ENCODE measurements around the gene PLAC9.
"Not testable (repeated sequence)": the region's sequence is repeated elsewhere in the genome, so short reads cannot be mapped to it uniquely, and the experiment has no call there.

PLAC9 gene, protein sequence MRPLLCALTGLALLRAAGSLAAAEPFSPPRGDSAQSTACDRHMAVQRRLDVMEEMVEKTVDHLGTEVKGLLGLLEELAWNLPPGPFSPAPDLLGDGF

DNA sequence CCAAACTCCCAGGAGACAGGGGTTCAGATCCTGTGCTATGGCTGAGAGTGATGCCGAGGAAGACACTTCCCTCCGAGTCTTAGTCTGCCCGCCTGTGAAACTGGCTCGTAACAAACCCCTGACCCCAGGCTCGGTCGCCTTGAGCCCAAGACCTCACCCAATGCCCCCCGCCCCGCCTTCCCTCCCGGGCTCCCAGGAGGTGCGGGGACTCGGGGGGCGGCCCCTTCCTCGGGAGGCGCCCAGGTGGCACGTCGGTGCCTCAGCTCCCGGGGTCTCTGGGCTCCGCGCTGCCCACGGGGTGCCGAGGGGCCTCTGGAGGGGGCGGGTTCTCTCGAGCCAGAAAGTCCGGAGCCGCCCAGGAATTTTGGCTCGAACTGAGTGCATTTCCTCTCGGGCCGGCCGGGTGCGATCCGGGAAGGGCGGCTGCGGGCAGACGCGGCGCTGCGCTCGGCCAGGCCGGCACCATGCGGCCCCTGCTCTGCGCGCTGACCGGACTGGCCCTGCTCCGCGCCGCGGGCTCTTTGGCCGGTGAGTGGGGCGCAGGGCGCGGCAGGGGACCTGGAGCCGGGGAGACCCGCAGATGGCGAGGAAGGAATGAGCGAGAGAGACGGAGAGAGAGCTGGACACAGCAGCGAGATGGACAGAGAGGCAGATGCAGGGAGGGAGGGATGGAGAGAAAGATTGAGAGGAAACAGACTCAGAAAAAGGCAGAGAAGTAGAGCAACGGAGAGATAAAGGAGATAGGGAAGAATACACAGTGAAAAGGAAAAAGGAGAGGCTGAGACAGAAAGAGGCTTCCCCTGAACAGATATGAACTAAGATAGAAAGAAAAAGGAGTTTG lies at the start of gene PLAC9:
Gene PLAC9 (plus strand): TSS at position 432 of the 841 bp plus-strand sequence. CDS start 33 bp downstream, at position 465.
- DNase-seq = no peak

DNA sequence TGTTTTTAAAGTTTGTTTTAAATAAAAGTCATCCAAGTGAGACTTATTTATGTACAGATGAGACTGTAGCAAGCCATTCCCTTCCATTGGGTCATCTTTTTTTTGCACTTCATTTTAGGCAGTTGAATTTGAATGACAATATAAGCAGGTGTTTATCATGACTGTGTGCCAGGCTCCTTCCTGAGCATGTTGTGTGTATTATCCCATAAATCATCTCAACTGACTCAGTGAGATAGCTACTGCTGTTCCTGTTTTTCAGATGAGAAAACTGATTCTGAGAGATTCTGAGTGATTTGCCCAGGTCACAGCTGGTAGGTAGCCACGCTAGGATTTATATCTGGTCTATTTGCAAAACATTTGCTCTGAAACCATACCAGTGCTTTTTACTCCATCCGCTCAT lies 42.4 kb upstream of the PLAC9 start:
- peak; percentile 89 for DNase-seq

DNA sequence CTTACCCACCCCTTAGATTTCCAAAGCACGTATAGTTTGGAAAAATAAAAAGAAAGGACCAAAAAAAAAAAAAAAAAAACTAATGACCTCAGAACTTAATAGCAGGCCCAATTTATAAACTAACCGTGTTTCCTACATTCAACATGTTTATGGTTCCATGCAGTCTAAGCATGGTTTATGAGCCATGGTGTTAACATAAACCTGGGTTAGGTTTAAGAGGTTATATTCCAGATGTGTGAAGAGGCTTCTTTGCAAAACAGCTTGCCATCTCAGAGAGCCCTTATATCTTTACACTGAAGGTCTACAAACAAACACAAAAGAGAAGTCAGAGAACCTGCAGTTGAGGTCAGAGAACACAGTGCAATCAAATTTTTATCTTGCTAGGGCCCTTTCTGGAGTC lies 38.3 kb upstream of the PLAC9 start:
- DNase-seq = no peak

DNA sequence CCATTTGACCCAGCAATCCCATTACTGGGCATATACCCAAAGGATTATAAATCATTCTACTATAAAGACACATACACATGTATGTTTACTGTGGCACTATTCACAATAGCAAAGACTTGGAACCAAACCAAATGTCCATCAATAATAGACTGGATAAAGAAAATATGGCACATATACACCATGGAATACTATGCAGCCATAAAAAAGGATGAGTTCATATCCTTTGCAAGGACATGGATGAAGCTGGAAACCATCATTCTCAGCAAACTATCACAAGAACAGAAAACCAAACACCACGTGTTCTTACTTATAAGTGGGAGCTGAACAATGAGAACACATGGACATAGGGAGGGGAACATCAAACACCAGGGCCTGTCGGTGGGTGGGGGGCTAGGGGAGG lies 34.3 kb upstream of the PLAC9 start:
- not testable (repeated sequence) for DNase-seq

DNA sequence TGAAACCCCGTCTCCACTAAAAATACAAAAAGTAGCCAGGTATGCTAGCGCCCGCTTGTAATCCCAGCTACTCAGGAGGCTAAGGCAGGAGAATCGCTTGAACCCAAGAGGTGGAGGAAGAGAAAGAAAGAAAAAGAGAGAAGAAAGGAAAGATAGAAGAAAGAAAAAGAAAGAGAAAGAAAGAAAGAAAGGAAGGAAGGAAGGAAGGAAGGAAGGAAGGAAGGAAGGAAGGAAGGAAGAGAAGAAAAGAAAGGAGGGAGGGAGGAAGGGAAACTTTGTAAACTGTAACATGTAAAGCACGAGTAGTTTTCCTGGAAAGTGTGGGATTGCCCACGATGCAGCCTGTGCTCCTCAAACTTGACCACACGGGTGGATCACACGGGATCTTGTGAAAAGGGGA lies 33.2 kb upstream of the PLAC9 start:
- DNase-seq = not testable (repeated sequence)

DNA sequence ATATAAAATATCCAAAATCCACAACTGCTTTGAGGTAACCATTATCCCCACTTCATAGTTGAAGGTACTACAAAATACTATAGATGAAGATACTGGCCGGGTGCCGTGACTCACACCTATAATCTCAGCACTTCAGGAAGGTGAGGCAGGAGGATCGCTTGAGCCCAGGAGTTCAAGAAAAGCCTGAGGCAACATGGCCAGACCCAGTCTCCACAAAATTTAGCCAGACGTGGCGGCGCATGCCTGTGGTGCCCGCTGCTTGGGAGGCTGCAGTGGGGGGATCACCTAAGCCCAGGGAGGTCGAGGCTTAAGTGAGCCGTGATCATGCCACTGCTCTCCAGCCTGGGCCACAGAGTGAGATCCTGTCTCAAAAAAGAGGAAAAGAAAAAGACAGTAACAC lies 32.4 kb upstream of the PLAC9 start:
- DNase-seq = no peak

GRCh38 chr10:80100861-80101695 lies 31.5 kb upstream of the PLAC9 start:
- DNase-seq = peak; percentile 72

DNA sequence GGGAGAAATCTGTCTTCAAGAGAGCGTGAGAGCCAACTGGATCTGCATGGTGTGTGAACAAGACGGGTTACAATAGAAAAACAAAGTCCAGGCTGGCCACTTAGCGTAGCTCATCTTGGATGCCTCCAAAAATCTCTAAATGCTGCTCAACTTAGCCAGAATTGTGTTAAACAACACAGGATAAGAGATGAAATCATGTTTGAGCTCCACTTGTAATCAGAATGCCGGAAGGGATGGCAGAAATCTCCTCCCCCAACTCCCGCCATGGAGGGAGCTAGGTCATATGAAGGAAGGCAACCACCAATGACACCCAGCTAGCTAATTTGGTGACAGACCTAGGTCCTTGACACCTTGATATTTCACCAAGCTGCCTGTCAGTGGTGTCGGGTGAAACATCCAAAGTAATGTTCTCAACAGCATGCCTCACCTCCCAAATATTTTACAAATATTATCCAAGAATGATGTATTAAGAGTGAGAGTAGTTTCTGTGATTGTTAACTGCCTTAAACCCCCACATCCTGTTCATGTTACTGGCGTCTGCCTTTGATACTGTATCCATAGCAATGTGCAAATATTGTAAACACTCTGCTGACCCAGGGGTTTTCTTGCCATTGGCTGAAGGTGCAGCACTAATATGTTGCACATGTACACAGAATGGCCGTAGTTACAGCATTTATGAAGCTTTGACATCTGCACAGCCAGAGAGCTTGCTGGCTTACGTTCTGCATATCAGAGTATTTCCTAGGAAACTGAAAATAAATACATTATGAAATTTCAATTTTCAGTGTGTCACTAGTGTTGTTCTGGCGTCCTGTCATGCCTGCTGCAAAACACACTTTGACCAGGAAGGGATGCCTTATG lies 28.2 kb upstream of the PLAC9 start:
- no peak for DNase-seq

- peak; percentile 95 for DNase-seq
These were observed 23.8 kb upstream of the PLAC9 start for GRCh38 chr10:80108576-80109239.

DNA sequence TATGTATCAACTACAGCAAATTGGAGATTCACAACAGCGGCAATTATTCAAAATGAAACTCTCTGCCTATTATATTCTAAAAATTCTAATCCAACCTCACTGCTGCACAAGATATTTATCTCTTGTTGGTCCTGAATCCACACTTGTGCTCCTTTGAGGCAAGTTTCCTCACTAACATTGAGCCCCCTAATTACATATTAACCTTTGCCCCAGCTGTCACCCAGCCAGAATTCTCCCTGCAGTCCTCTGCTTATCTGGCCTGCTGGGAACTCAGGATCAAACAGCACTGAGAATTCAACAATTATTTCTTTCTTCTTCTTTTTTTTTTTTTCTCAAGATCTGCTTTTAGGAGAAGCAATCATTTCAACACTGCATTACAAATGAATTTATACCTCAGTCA lies 21.5 kb upstream of the PLAC9 start:
- DNase-seq = no peak

DNA sequence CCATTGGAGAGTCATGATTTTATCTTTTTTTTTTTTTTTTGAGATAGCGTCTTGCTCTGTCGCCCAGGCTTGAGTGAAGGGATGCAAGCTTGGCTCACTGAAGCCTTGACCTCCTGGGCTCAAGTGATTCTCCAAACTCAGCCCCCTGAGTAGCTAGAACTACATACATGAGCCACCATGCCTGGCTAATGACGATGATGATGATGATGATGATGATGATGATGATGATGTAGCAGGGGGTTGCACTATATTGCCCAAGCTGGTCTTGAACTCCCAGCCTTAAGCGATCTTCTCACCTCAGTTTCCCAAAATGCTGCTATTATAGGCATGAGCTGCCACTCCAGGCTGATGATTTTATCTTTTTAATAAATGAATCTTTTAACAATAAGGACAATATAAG lies 13.9 kb upstream of the PLAC9 start:
- DNase-seq = no peak

- DNase-seq = no peak
These were observed 10.3 kb upstream of the PLAC9 start for GRCh38 chr10:80122110-80122710.

- DNase-seq = no peak
These were observed 9.8 kb upstream of the PLAC9 start for GRCh38 chr10:80122746-80123145.

GRCh38 chr10:80126876-80127275 lies 5.7 kb upstream of the PLAC9 start:
- no peak for DNase-seq

GRCh38 chr10:80131499-80131901 lies 1.0 kb upstream of the PLAC9 start:
- no peak for DNase-seq

DNA sequence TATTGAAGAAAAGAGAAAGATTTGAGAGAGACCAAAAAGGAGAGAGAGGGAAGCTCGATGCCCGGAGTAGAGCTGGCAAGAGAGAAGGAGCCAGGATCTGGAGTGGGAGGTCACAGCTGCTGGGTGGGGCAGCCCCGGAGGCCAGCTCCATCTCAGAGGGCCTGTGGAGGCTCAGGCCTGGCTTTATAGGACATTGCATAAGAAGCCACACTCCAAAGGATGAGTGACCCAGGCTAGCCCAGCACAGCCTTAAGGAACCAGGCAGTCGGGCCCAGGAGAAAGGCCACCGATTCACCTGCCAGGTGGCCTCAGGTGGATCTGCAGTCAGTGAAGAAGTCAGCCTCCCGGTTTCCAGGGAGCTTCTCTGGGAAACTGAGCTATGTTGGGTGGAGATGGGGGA lies 676 bp downstream of the PLAC9 start:
- DNase-seq = peak; percentile 8

DNA sequence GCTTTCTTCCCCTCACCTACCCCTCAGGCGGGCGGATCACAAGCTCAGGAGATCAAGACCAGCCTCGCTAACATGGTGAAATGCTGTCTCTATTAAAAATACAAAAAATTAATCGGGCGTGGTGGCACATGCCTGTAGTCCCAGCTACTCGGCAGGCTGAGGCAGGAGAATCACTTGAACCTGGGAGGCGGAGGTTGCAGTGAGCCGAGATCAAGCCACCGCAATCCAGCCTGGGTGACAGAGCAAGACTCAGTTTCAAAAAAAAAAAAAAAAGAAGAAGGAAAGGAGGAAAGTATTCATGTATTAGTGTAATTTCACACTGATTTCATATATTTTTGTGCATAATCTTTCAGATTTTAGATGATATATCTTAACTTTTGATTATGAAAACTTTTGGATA lies 1.2 kb downstream of the PLAC9 start:
- not testable (repeated sequence) for DNase-seq

DNA sequence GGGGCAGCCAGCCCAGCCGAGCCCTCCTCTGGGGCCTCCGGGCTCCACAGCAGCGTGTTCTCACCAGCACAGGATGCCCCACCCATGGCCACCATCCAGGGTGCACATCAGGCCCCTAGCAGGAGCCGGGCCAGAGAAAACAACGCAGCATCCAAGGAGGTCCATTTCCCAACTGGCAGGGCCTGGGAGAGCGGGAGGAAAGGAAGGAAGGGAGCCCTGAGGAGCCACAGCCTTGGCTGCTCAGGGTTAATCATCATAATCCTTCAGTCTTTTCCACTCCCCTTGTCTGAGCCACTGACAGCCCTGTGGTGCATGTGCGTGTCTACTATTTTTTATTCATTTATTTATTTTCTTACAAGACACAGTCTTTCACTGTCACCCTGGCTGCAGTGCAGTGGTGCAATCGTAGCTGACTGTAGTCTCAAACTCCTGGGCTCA lies 3.6 kb downstream of the PLAC9 start:
- DNase-seq = peak; percentile 15

- no peak for DNase-seq
These were observed 4.7 kb downstream of the PLAC9 start for GRCh38 chr10:80137031-80137862.

GRCh38 chr10:80137920-80138319 lies 5.4 kb downstream of the PLAC9 start:
- DNase-seq = no peak

DNA sequence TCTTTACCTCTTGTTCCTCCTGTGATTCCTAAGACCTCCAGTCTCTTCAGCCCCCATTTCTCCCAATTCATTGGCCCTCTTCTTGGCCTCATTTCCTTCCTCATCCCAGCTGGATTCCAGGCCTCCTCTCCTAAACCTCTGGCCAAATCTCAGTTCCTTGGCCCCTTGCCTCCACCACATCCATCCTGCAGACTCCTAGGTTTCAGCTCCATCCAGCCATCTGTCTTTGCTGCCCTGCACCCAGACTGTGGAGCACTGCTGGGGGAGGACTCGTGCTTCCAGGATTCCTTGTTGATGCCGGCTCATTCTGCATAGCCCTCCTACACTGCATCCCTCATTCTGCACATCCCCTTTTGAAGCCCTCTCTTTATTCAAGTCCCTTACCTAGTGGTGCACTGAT lies 6.7 kb downstream of the PLAC9 start:
- DNase-seq = no peak
